Naive thymus-derived CD4-positive, alpha-beta T cell (primary cell): ENCODE measurements around the gene APOF. TPM values are rescaled to one million over a fixed set of nuclear protein-coding genes. Genes with fewer than 3 reads are reported as not detected.
"Not testable (repeated sequence)": the region's sequence is repeated elsewhere in the genome, so short reads cannot be mapped to it uniquely, and the experiment has no call there.

Source experiments
- ATAC-seq: fragments of 150-1000 bp; cut with Tn5 transposase; 2 replicates; pipeline ENCODE4 v1.10.0; 2021; ENCODE audit warnings: mild to moderate bottlenecking, moderate library complexity
- CTCF ChIA-PET: fragments of 350-600 bp; sonication (Branson Sonifier 250); formaldehyde crosslinking; loops from one replicate; lab custom pipeline; 2021; ENCODE audit warnings: antibody characterized with exemption; lab: Charles Lee
- POLR2A ChIA-PET: fragments of 350-600 bp; sonication (Branson Sonifier 250); formaldehyde crosslinking; loops from one replicate; lab custom pipeline; 2021; ENCODE audit warnings: antibody characterized with exemption, inconsistent platforms; lab: Charles Lee
- DNase-seq, 9 donors: peaks; one replicate each; pipeline versions ENCODE4 v3.0.0 to v3.0.0-alpha.2; 2020 to 2022; ENCODE audit warnings: mixed read lengths in 1 of 9
- H3K27ac ChIP-seq: one replicate; pipeline ENCODE4 v1.7.0; 2013; ENCODE audit warnings: mild to moderate bottlenecking, low read depth, low read length, moderate library complexity
- H3K27me3 ChIP-seq, 2 donors: one replicate each; pipeline ENCODE4 v1.7.0; 2013; ENCODE audit warnings: low read length in 2 of 2, mild to moderate bottlenecking in 2 of 2, moderate library complexity in 2 of 2; ENCODE audit not compliant: control insufficient read depth in 2 of 2, insufficient read depth in 2 of 2
- H3K36me3 ChIP-seq, 3 experiments: 1 replicate in 2 of 3; 2 replicates in 1 of 3; pipeline ENCODE4 v1.7.0; 2013; ENCODE audit warnings: low read length in 3 of 3, mild to moderate bottlenecking in 3 of 3, moderate library complexity in 1 of 3; ENCODE audit not compliant: insufficient read depth in 3 of 3, control insufficient read depth in 2 of 3
- H3K4me1 ChIP-seq, 2 donors: one replicate each; pipeline ENCODE4 v1.7.0; 2013; ENCODE audit warnings: low read length in 2 of 2, mild to moderate bottlenecking in 2 of 2, moderate library complexity in 1 of 2; ENCODE audit not compliant: control insufficient read depth in 2 of 2, insufficient read depth in 2 of 2
- H3K4me3 ChIP-seq: 2 replicates; pipeline ENCODE4 v1.7.0; 2013; ENCODE audit warnings: mild to moderate bottlenecking, low read length
- H3K9me3 ChIP-seq, 3 experiments: 1 replicate in 2 of 3; 2 replicates in 1 of 3; pipeline ENCODE4 v1.7.0; 2013; ENCODE audit warnings: low read length in 3 of 3; ENCODE audit not compliant: control insufficient read depth in 2 of 3
- H3K27ac Mint-ChIP-seq, 9 donors: one replicate each; pipeline ENCODE4 v1.8.0; 2020 to 2022; ENCODE audit warnings: mixed read lengths in 9 of 9, mild to moderate bottlenecking in 8 of 9, moderate library complexity in 5 of 9, inconsistent platforms in 2 of 9
- H3K27me3 Mint-ChIP-seq, 5 donors: one replicate each; pipeline ENCODE4 v1.8.0; 2021 to 2022; ENCODE audit warnings: mixed read lengths in 5 of 5, mild to moderate bottlenecking in 1 of 5
- H3K36me3 Mint-ChIP-seq, 5 donors: one replicate each; pipeline ENCODE4 v1.8.0; 2020 to 2022; ENCODE audit warnings: mixed read lengths in 5 of 5, mild to moderate bottlenecking in 3 of 5, inconsistent platforms in 1 of 5
- H3K4me1 Mint-ChIP-seq, 7 donors: one replicate each; pipeline ENCODE4 v1.8.0; 2020 to 2022; ENCODE audit warnings: mixed read lengths in 7 of 7, mild to moderate bottlenecking in 3 of 7, inconsistent platforms in 1 of 7
- H3K4me3 Mint-ChIP-seq, 10 donors: one replicate each; pipeline ENCODE4 v1.8.0; 2020 to 2022; ENCODE audit warnings: mild to moderate bottlenecking in 10 of 10, mixed read lengths in 10 of 10, moderate library complexity in 6 of 10, inconsistent platforms in 2 of 10
- H3K9me3 Mint-ChIP-seq, 11 donors: one replicate each; pipeline ENCODE4 v1.8.0; 2020 to 2022; ENCODE audit warnings: mixed read lengths in 11 of 11, mild to moderate bottlenecking in 4 of 11, inconsistent platforms in 1 of 11, moderate library complexity in 1 of 11
- intact Hi-C, 2 donors: fragments of 100-400 bp; cut with micrococcal nuclease; formaldehyde crosslinking; loops; one replicate each; pipeline ENCODE4 v1.15.1; 2023
- polyA plus RNA-seq, 2 donors: library from polyadenylated mRNA; unstranded; fragments of 300-500 nt; fragmentation: Illumina TruSeq; gene quantifications; one replicate each; pipeline ENCODE4 v1.2.3, GENCODE V29; 2021
- total RNA-seq, 6 experiments: library from RNA in 5 of 6; stranded (reverse) in 5 of 6; gene quantifications; 1 replicate in 5 of 6; 2 replicates in 1 of 6; pipeline ENCODE4 v1.2.3 and lab custom pipeline; 2021 to 2026

Gene APOF
- total and polyA plus RNA-seq, 7 experiments from 2014 or later: 0.12 TPM; not detected in 6

DNA sequence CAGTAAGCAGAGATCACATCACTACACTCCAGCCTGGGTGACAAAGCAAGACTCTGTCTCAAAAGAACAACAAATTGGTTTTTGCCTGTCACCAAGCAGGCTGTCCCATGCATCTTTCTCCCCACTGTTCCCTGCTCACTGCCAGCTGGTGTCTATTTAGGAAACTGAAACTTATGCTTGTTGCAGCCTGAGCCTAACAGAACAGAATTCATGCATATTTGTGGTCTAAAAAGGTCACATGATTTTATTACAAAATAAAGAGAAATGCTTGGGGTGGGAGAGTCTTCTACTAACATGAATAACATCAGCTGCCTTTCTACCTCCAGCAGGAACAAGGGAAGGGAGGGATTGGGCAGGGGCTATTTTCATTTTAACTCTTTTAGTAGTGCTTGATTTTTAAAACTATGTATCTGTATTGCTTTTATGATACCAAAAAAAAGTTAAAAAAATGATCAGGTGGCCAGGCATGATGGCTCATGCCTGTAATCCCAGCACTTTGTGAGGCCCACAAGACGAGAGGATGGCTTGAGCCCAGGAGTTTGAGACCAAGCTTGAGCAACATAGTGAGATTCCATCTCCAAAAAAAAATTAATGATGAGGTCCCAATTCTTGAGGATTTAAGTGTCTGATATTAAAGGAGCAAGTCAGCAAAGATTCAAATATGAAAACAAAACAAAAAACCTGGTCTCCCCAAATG is 3.7 kb downstream of the APOF start:
- DNase-seq (no peak), ATAC-seq (no peak)
- peaks cover 14 to 24% (median 16%) of the 10 kb centered on the region in 3 experiments for H3K36me3 ChIP-seq
- H3K27ac ChIP-seq: peak overlapping the region; percentile 79
- H3K4me3 ChIP-seq: peak overlapping the region; percentile 89
- Mint-ChIP-seq H3K4me1 (peaks cover 14 to 40% (median 27%) of the 10 kb centered on the region in 7 donors), H3K36me3 (peaks cover 0 to 21% (median 7%) of the 10 kb centered on the region in 5 donors), H3K27me3 (no peaks in the 10 kb centered on the region), H3K9me3 (no peaks in the 10 kb centered on the region), H3K27ac (peak overlapping the region; percentile 90 to 98 (median 96)), H3K4me3 (peak overlapping the region; percentile 83 to 99 (median 96))
- POLR2A ChIA-PET: interaction anchor here (0.7 to 7.8 kb wide), 19 partner anchors 10 to 404 kb away, joined by 3 to 156 read pairs (median 7); partner anchors contain the start of genes CNPY2, COQ10A, IL23A and PA2G4
- CTCF ChIA-PET: interaction anchor here (0.7 to 2.3 kb wide), 10 partner anchors 8 to 105 kb away, joined by 4 to 17 read pairs (median 5); partner anchors contain the start of genes CNPY2 and IL23A
- no peaks in the 10 kb centered on the region for H3K27me3 ChIP-seq
- intact Hi-C loops: no loop called here
- H3K4me1 ChIP-seq: peaks cover 16 to 17% of the 10 kb centered on the region in 2 donors
- no peaks in the 10 kb centered on the region for H3K9me3 ChIP-seq

DNA sequence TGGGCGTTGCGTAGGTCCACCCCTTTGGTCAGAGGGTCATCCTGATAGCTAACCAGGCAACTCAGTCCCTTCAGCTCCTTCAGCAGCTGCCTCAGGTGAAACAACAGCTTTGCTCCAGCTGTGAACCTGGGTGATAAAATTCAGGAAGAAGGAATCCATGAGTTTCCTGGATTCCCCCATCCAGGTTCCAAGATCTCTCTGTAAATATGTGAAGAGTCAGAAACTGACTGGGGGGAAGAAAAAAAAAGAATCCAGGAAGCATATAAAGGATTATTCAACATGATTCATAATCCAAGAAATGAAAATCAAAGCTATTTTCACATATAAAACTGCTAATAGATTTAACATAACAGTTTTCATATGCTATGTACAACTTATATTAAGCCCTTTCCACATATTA is 11.3 kb downstream of the APOF start:
- H3K36me3 Mint-ChIP-seq: peaks cover 13 to 49% (median 25%) of the 10 kb centered on the region in 5 donors
- DNase-seq (no peak), ATAC-seq (no peak)

DNA sequence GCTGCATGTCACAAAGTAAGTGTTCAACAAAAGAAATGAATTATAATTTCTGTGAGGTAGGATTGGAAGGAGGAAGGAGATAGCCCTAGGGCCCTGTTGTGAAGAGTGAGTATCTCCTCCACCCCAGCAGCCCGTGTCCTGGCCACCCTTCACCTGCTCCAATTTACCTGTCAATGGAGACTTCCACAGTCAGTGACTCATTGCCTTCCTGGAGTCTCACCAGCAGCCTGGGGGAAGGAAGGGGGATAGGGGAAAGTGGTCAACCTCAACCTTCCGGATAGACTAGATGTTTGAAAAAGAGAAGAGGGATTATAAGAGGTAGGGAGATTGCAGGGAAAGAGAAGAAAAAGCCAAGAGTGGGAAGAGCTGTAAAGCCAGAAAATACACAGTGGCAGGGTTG is 12.0 kb downstream of the APOF start:
- intact Hi-C loops: no loop called here
- ChIA-PET CTCF (interaction anchor here (2.0 kb wide), 1 partner anchor 9 kb away, joined by 6 read pairs; the partner anchor contains the start of gene STAT2), POLR2A (interaction anchor here (1.3 to 3.6 kb wide), 3 partner anchors 9 to 17 kb away, joined by 4 to 18 read pairs (median 6); partner anchors contain the start of genes IL23A, PAN2 and STAT2)
- no peak for DNase-seq
- Histone ChIP-seq H3K27me3 (no peaks in the 10 kb centered on the region), H3K4me3 (no peak overlapping the region), H3K9me3 (no peaks in the 10 kb centered on the region), H3K4me1 (no peaks in the 10 kb centered on the region), H3K27ac (no peak overlapping the region), H3K36me3 (peaks cover 27 to 92% (median 45%) of the 10 kb centered on the region in 3 experiments)
- peak overlapping the region in 5 of 9 donors; percentile 14 to 32 (median 27) for H3K27ac Mint-ChIP-seq
- no peaks in the 10 kb centered on the region for H3K9me3 Mint-ChIP-seq
- ATAC-seq: no peak
- no peaks in the 10 kb centered on the region for H3K27me3 Mint-ChIP-seq
- H3K36me3 Mint-ChIP-seq: peaks cover 19 to 50% (median 23%) of the 10 kb centered on the region in 5 donors
- no peak overlapping the region for H3K4me3 Mint-ChIP-seq
- peaks cover 0 to 6% (median under 1%) of the 10 kb centered on the region in 7 donors for H3K4me1 Mint-ChIP-seq

More for the DNA sequence above, 11.3 kb downstream of the APOF start:
- Mint-ChIP-seq H3K27me3 (no peaks in the 10 kb centered on the region), H3K27ac (peak overlapping the region in 1 of 9 donors; percentile 11), H3K4me1 (peaks cover 0 to 10% (median 4%) of the 10 kb centered on the region in 7 donors), H3K4me3 (no peak overlapping the region), H3K9me3 (no peaks in the 10 kb centered on the region)
- intact Hi-C loops: no loop called here
- no peaks in the 10 kb centered on the region for H3K4me1 ChIP-seq
- ChIA-PET POLR2A (interaction anchor here (0.6 to 3.6 kb wide), 4 partner anchors 9 to 402 kb away, joined by 3 to 18 read pairs (median 5); partner anchors contain the start of genes IL23A, PAN2 and STAT2), CTCF (interaction anchor here (1.3 to 2.0 kb wide), 2 partner anchors 8 to 14 kb away, joined by 4 to 6 read pairs; partner anchors contain the start of gene STAT2)
- no peaks in the 10 kb centered on the region for H3K27me3 ChIP-seq
- peaks cover 34 to 92% (median 43%) of the 10 kb centered on the region in 3 experiments for H3K36me3 ChIP-seq
- no peak overlapping the region for H3K4me3 ChIP-seq
- no peaks in the 10 kb centered on the region for H3K9me3 ChIP-seq
- H3K27ac ChIP-seq: no peak overlapping the region

DNA sequence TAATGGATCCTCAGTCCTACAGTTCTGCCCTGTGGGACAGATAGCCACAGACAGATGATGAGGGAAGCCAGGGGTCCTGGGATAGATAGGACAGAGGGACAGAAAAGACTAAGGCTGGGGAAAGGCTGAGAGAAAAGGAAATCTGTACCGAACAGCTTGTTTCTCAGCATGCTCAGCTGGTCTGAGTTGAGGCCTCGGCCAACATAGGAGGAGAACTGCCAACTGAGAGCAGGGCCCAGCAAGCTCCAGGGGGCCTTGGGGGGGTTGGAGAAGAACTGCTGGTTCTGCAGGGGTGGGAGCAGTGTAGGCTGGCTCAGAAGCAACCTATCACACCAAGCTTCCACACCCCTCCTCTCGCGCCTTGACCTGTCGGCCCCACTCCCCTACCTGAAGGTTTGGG is 13.9 kb downstream of the APOF start:
- DNase-seq (no peak), ATAC-seq (no peak)
- intact Hi-C loops: no loop called here
- H3K4me1 ChIP-seq: no peaks in the 10 kb centered on the region
- H3K9me3 ChIP-seq: no peaks in the 10 kb centered on the region
- H3K36me3 Mint-ChIP-seq: peaks cover 21 to 41% (median 25%) of the 10 kb centered on the region in 5 donors
- no peak overlapping the region for H3K4me3 ChIP-seq
- peak overlapping the region in 5 of 9 donors; percentile 14 to 62 (median 23) for H3K27ac Mint-ChIP-seq
- peaks cover 20 to 89% (median 31%) of the 10 kb centered on the region in 3 experiments for H3K36me3 ChIP-seq
- H3K27me3 Mint-ChIP-seq: no peaks in the 10 kb centered on the region
- H3K4me3 Mint-ChIP-seq: no peak overlapping the region
- CTCF ChIA-PET: interaction anchor here (1.0 kb wide), 1 partner anchor 11 kb away, joined by 4 read pairs; the partner anchor contains the start of gene STAT2
- H3K27ac ChIP-seq: no peak overlapping the region
- H3K4me1 Mint-ChIP-seq: peaks cover 0 to 4% (median 0%) of the 10 kb centered on the region in 7 donors
- POLR2A ChIA-PET: interaction anchor here (0.9 to 1.5 kb wide), 3 partner anchors 11 to 32 kb away, joined by 3 to 5 read pairs (median 3); partner anchors contain the start of gene STAT2
- H3K27me3 ChIP-seq: no peaks in the 10 kb centered on the region
- no peaks in the 10 kb centered on the region for H3K9me3 Mint-ChIP-seq

DNA sequence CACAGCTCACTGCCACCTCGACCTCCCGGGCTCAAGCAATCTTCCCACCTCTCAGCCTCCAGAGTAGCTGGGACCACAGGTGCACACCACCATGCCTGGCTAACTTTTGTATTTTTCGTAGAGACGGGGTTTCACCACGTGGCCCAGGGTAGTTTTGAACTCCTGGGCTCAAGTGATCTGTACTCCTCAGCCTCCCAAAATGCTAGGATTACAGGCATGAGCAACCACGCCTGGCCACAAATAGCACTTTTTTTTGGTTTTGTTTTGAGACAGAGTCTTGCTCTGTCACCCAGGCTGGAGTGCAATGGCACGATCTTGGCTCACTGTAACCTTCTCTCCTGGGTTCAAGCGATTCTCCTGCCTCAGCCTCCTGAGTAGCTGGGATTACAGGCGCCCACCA is 15.4 kb downstream of the APOF start:
- H3K27ac ChIP-seq, ATAC-seq, H3K27me3 Mint-ChIP-seq, H3K27me3 ChIP-seq, intact Hi-C loops, H3K4me3 ChIP-seq, H3K4me1 ChIP-seq, H3K9me3 ChIP-seq, DNase-seq, H3K4me1 Mint-ChIP-seq, H3K9me3 Mint-ChIP-seq, H3K4me3 Mint-ChIP-seq: not testable (repeated sequence)
- H3K36me3 ChIP-seq: peaks cover 20 to 90% (median 31%) of the 10 kb centered on the region in 3 experiments
- H3K27ac Mint-ChIP-seq: peak overlapping the region in 2 of 9 donors; percentile 46 to 67
- ChIA-PET CTCF (interaction anchor here (0.7 to 1.2 kb wide), 2 partner anchors 12 to 13 kb away, joined by 3 to 5 read pairs; partner anchors contain the start of gene STAT2), POLR2A (interaction anchor here (1.1 kb wide), 1 partner anchor 13 kb away, joined by 5 read pairs; the partner anchor contains the start of gene STAT2)
- peaks cover 25 to 50% (median 33%) of the 10 kb centered on the region in 5 donors for H3K36me3 Mint-ChIP-seq

DNA sequence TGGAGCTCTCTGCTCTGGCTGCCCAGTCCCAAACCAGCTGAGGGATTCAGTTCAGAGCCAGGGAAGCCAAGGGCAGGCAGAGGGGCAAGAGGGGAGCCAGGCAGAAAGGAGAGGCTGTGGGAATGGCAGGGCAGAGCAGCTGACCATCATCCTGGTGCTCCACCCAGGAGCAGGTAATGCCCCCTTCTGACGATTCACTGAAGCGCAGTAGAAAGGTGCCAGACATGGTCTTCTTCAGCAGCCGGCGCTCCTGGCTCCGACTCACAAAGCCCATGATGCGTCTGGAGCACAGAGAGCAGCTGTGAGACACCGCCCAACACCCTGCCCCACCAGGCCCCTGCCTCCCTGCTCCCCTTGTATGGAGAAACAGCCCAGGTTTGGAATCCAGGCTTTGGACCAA is 16.0 kb downstream of the APOF start:
- H3K4me1 Mint-ChIP-seq: peaks cover 0 to 6% (median 2%) of the 10 kb centered on the region in 7 donors
- Histone ChIP-seq H3K36me3 (peaks cover 20 to 87% (median 31%) of the 10 kb centered on the region in 3 experiments), H3K4me3 (no peak overlapping the region), H3K4me1 (no peaks in the 10 kb centered on the region), H3K9me3 (no peaks in the 10 kb centered on the region), H3K27ac (no peak overlapping the region), H3K27me3 (no peaks in the 10 kb centered on the region)
- H3K4me3 Mint-ChIP-seq: no peak overlapping the region
- no peaks in the 10 kb centered on the region for H3K9me3 Mint-ChIP-seq
- H3K27me3 Mint-ChIP-seq: no peaks in the 10 kb centered on the region
- H3K36me3 Mint-ChIP-seq: peaks cover 23 to 52% (median 33%) of the 10 kb centered on the region in 5 donors
- DNase-seq (no peak), ATAC-seq (peak; percentile 22)
- intact Hi-C loops: loop anchor here in 1 of 2 donors (1.0 kb wide), 1 partner anchor 12 kb away; no protein-coding TSS in a partner anchor
- POLR2A ChIA-PET: interaction anchor here (1.1 kb wide), 1 partner anchor 31 kb away, joined by 4 read pairs; the partner anchor contains the start of gene CNPY2
- CTCF ChIA-PET: interaction anchor here (0.7 to 0.8 kb wide), 2 partner anchors 9 to 13 kb away, joined by 3 read pairs; partner anchors contain the start of gene STAT2
- H3K27ac Mint-ChIP-seq: peak overlapping the region in 7 of 9 donors; percentile 13 to 75 (median 51)
